ENCODE measurements around the gene IER5L. TPM values are rescaled to one million over a fixed set of nuclear protein-coding genes. Genes with fewer than 3 reads are reported as not detected.

Gene IER5L
- polyA plus RNA-seq, 1 experiment = 4.9 TPM

- no peak overlapping the region for H3K27ac ChIP-seq (ENCODE audit: low read depth, low read length)
- H3K9me3 ChIP-seq (ENCODE audit: control insufficient read depth, insufficient read depth, low read length) = no peaks in the 10 kb centered on the region; the same call in 1 of the 2 replicates
- H3K4me3 ChIP-seq (ENCODE audit: low read depth, low read length) = no peak overlapping the region
- CTCF ChIA-PET = no interaction called here
- TF ChIP-seq CTCF (IDR thresholded peaks at IDR 0.05; ENCODE audit: low read depth, low read length) = no peak
- no peak for DNase-seq (ENCODE audit: low read depth, low spot score)
- POLR2A ChIA-PET = no interaction called here
- peaks cover 3% of the 10 kb centered on the region for H3K27me3 ChIP-seq (ENCODE audit: control insufficient read depth, insufficient read depth, low read length)
Measured at GRCh38 chr9:129221233-129221632, 43.2 kb upstream of the IER5L start.

GRCh38 chr9:129220771-129221170, 42.7 kb upstream of the IER5L start:
- Histone ChIP-seq H3K4me3 (ENCODE audit: low read depth, low read length) (no peak overlapping the region), H3K27ac (ENCODE audit: low read depth, low read length) (no peak overlapping the region), H3K9me3 (ENCODE audit: control insufficient read depth, insufficient read depth, low read length) (no peaks in the 10 kb centered on the region; the same call in 1 of the 2 replicates), H3K27me3 (ENCODE audit: control insufficient read depth, insufficient read depth, low read length) (peaks cover 3% of the 10 kb centered on the region)
- DNase-seq (ENCODE audit: low read depth, low spot score) = no peak
- CTCF ChIA-PET = no interaction called here
- POLR2A ChIA-PET = no interaction called here
- no peak for TF ChIP-seq CTCF (IDR thresholded peaks at IDR 0.05; ENCODE audit: low read depth, low read length)

GRCh38 chr9:129218918-129219317, 40.9 kb upstream of the IER5L start:
- Histone ChIP-seq H3K4me3 (ENCODE audit: low read depth, low read length) (no peak overlapping the region), H3K9me3 (ENCODE audit: control insufficient read depth, insufficient read depth, low read length) (no peaks in the 10 kb centered on the region), H3K27me3 (ENCODE audit: control insufficient read depth, insufficient read depth, low read length) (peaks cover 3% of the 10 kb centered on the region), H3K27ac (ENCODE audit: low read depth, low read length) (no peak overlapping the region)
- DNase-seq (ENCODE audit: low read depth, low spot score) = no peak
- ChIA-PET POLR2A (interaction anchor here (1.2 kb wide), 1 partner anchor 41 kb away, joined by 3 read pairs; the partner anchor contains the start of gene IER5L), CTCF (no interaction called here)
- no peak for TF ChIP-seq CTCF (IDR thresholded peaks at IDR 0.05; ENCODE audit: low read depth, low read length)

GRCh38 chr9:129218272-129218625, 40.2 kb upstream of the IER5L start:
- POLR2A ChIA-PET = no interaction called here
- no peak for TF ChIP-seq CTCF (IDR thresholded peaks at IDR 0.05; ENCODE audit: low read depth, low read length)
- no peak overlapping the region for H3K27ac ChIP-seq (ENCODE audit: low read depth, low read length)
- no peak for DNase-seq (ENCODE audit: low read depth, low spot score)
- CTCF ChIA-PET = no interaction called here
- peaks cover 3% of the 10 kb centered on the region for H3K27me3 ChIP-seq (ENCODE audit: control insufficient read depth, insufficient read depth, low read length)
- H3K4me3 ChIP-seq (ENCODE audit: low read depth, low read length) = no peak overlapping the region
- no peaks in the 10 kb centered on the region for H3K9me3 ChIP-seq (ENCODE audit: control insufficient read depth, insufficient read depth, low read length)

- POLR2A ChIA-PET = no interaction called here
- H3K27ac ChIP-seq (ENCODE audit: low read depth, low read length) = no peak overlapping the region
- DNase-seq (ENCODE audit: low read depth, low spot score) = no peak
- TF ChIP-seq CTCF (IDR thresholded peaks at IDR 0.05; ENCODE audit: low read depth, low read length) = no peak
- no peaks in the 10 kb centered on the region for H3K9me3 ChIP-seq (ENCODE audit: control insufficient read depth, insufficient read depth, low read length)
- H3K4me3 ChIP-seq (ENCODE audit: low read depth, low read length) = no peak overlapping the region
- CTCF ChIA-PET = no interaction called here
- peaks cover 3% of the 10 kb centered on the region for H3K27me3 ChIP-seq (ENCODE audit: control insufficient read depth, insufficient read depth, low read length)
Measured at GRCh38 chr9:129213551-129213950, 35.5 kb upstream of the IER5L start.
